ENCODE data around the gene NR3C2. TPM values are rescaled to one million over a fixed set of nuclear protein-coding genes. Genes with fewer than 3 reads are reported as not detected.

NR3C2 gene
- total and polyA plus RNA-seq, 10 of the 15 experiments (the other 5 are each of a cell fraction or from before 2014, with no cell fraction given) = 0.05 to 0.11 (median 0.08) TPM; not detected in 4

- no peak for TF ChIP-seq ZBTB40 (IDR thresholded peaks at IDR 0.05; ENCODE audit: borderline replicate concordance)
- TF ChIP-seq CBX3 (IDR thresholded peaks at IDR 0.05; ENCODE audit: borderline replicate concordance, low read depth) = no peak
- TF ChIP-seq HSF1 (IDR thresholded peaks at IDR 0.05; ENCODE audit: low read depth, low read length) = no peak
- no peak for TF ChIP-seq NFYA (IDR thresholded peaks at IDR 0.05; ENCODE audit: borderline replicate concordance, low read depth, low read length)
- TF ChIP-seq HCFC1 (IDR thresholded peaks at IDR 0.05; ENCODE audit: low read length) = no peak
- no peak for TF ChIP-seq RCOR1 (conservative IDR thresholded peaks at IDR 0.05; ENCODE audit: low read depth, low read length)
- TF ChIP-seq IRF3 (IDR thresholded peaks at IDR 0.05) = no peak
- TF ChIP-seq ESRRA (IDR thresholded peaks at IDR 0.05; ENCODE audit: low read length) = no peak
- no peak for TF ChIP-seq PML (IDR thresholded peaks at IDR 0.05; ENCODE audit: low read length)
- TF ChIP-seq MXI1 (IDR thresholded peaks at IDR 0.05; ENCODE audit: low read depth, low read length) = no peak
- TF ChIP-seq GATAD2B (conservative IDR thresholded peaks at IDR 0.05; ENCODE audit: low read depth) = peak; percentile 57; the same call in 1 of the 2 replicates
- TF ChIP-seq ZBED1 (IDR thresholded peaks at IDR 0.05; ENCODE audit: borderline replicate concordance) = no peak
- no peak for TF ChIP-seq FOXM1 (IDR thresholded peaks at IDR 0.05; ENCODE audit: low read depth, low read length)
- TF ChIP-seq ZNF24 (IDR thresholded peaks at IDR 0.05) = no peak
- no peak for TF ChIP-seq SP1 (IDR thresholded peaks at IDR 0.05; ENCODE audit: low read depth, low read length)
- TF ChIP-seq CHD1 (IDR thresholded peaks at IDR 0.05; ENCODE audit: low read depth, low read length) = no peak
- peak in 1 of 2 experiments; percentile 34; a peak in 1 of 4 replicates for TF ChIP-seq EP300 (IDR thresholded peaks at IDR 0.05; ENCODE audit: borderline replicate concordance in 1 of 2, control insufficient read depth in 1 of 2, low read depth in 2 of 2, low read length in 2 of 2)
- TF ChIP-seq TARDBP (IDR thresholded peaks at IDR 0.05; ENCODE audit: borderline replicate concordance) = no peak
- no peak for TF ChIP-seq KAT2A (conservative IDR thresholded peaks at IDR 0.05; ENCODE audit: control insufficient read depth, low read depth, low read length)
- peak; percentile 75; the same call in 1 of the 2 replicates for TF ChIP-seq ATF7 (IDR thresholded peaks at IDR 0.05; ENCODE audit: low read depth)
- no peak for TF ChIP-seq STAT1 (conservative IDR thresholded peaks at IDR 0.05)
- TF ChIP-seq RAD51 (IDR thresholded peaks at IDR 0.05) = no peak
- TF ChIP-seq FOXK2 (IDR thresholded peaks at IDR 0.05) = no peak
- TF ChIP-seq RBBP5 (conservative IDR thresholded peaks at IDR 0.05) = no peak
- TF ChIP-seq MYC (IDR thresholded peaks at IDR 0.05; ENCODE audit: insufficient read depth, insufficient read length, insufficient replicate concordance, low read length, severe bottlenecking) = no peak
- no peak for TF ChIP-seq SRF (IDR thresholded peaks at IDR 0.05; ENCODE audit: low read depth in 2 of 2, low read length in 2 of 2)
- no peak for TF ChIP-seq ZNF274 (IDR thresholded peaks at IDR 0.05; ENCODE audit: insufficient read depth, insufficient read length)
- 0 out of 2 replicates have a peak, but pooled peaks have one; percentile 40 for TF ChIP-seq NR2F1 (conservative IDR thresholded peaks at IDR 0.05)
- TF ChIP-seq EED (IDR thresholded peaks at IDR 0.05; ENCODE audit: low read depth) = no peak
These were observed 385.3 kb downstream of the NR3C2 start (continued) for GRCh38 chr4:148056879-148057278.
